OCI-LY7 (cell line): Measurements from ENCODE around the gene STON2. TPM values are rescaled to one million over a fixed set of nuclear protein-coding genes. Genes with fewer than 3 reads are reported as not detected.
"Not testable (repeated sequence)": the region's sequence is repeated elsewhere in the genome, so short reads cannot be mapped to it uniquely, and the experiment has no call there.

Experiments
- BruUV-seq: library from RNA; stranded (reverse); fragments of 400-500 nt; replicated peaks from 2 replicates; lab custom pipeline; 2021; lab: Mats Ljungman, UMichigan
- CTCF ChIA-PET: fragments of 300-600 bp; sonication (Branson Sonifier 250); formaldehyde crosslinking; loops from one replicate; lab custom pipeline; 2022; ENCODE audit warnings: antibody characterized with exemption; ENCODE audit not compliant: unreplicated experiment; lab: Charles Lee
- POLR2A ChIA-PET: fragments of 300-600 bp; sonication (Branson Sonifier 250); formaldehyde crosslinking; loops from one replicate; lab custom pipeline; 2022; ENCODE audit warnings: antibody characterized with exemption; lab: Charles Lee
- DNase-seq: peaks from one replicate; pipeline ENCODE4 v3.0.0-alpha.2; 2015; ENCODE audit warnings: low spot score
- H2AFZ ChIP-seq: fragments of 200-600 bp; sonication (generic), shearing (Covaris generic); 2 replicates; pipeline ENCODE4 v1.6.1; 2014; ENCODE audit warnings: mild to moderate bottlenecking, antibody characterized with exemption, low read length, moderate library complexity
- H3K27ac ChIP-seq: fragments of 200-600 bp; sonication (generic); 2 replicates; pipeline ENCODE4 v1.5.1; 2014; ENCODE audit warnings: mixed run types, low read depth, mild to moderate bottlenecking, moderate library complexity, low read length, inconsistent platforms; ENCODE audit not compliant: poor library complexity, severe bottlenecking
- H3K36me3 ChIP-seq: fragments of 200-600 bp; sonication (generic); 2 replicates; pipeline ENCODE4 v1.6.1; 2014; ENCODE audit warnings: mild to moderate bottlenecking, antibody characterized with exemption, low read length, moderate library complexity, mixed read lengths; ENCODE audit not compliant: insufficient read depth
- H3K4me1 ChIP-seq: fragments of 200-600 bp; sonication (generic); 2 replicates; pipeline ENCODE4 v1.5.1; 2014; ENCODE audit warnings: mild to moderate bottlenecking, low read length; ENCODE audit not compliant: insufficient read depth, poor library complexity, severe bottlenecking
- H3K4me2 ChIP-seq: fragments of 200-600 bp; sonication (generic); 2 replicates; pipeline ENCODE4 v1.6.1; 2014; ENCODE audit warnings: mild to moderate bottlenecking, low read length
- H3K4me3 ChIP-seq: fragments of 200-600 bp; sonication (generic); 2 replicates; pipeline ENCODE4 v1.5.1; 2014; ENCODE audit warnings: mild to moderate bottlenecking, low read depth, low read length; ENCODE audit not compliant: poor library complexity, severe bottlenecking
- H3K79me2 ChIP-seq: fragments of 200-600 bp; sonication (generic); 2 replicates; pipeline ENCODE4 v1.6.1; 2016; ENCODE audit warnings: low read depth, mild to moderate bottlenecking, low read length, moderate library complexity, mixed read lengths; ENCODE audit not compliant: insufficient read depth
- H3K9me2 ChIP-seq: fragments of 200-600 bp; sonication (generic); 2 replicates; pipeline ENCODE4 v1.6.1; 2016; ENCODE audit warnings: mild to moderate bottlenecking, low read length, mixed read lengths; ENCODE audit not compliant: insufficient read depth
- H3K9me3 ChIP-seq: fragments of 200-600 bp; sonication (generic); 2 replicates; pipeline ENCODE4 v1.6.1; 2014; ENCODE audit warnings: mild to moderate bottlenecking, mixed run types, low read length, mixed read lengths
- H4K20me1 ChIP-seq: fragments of 200-600 bp; sonication (generic); 2 replicates; pipeline ENCODE4 v1.6.1; 2014; ENCODE audit warnings: mild to moderate bottlenecking, antibody characterized with exemption, low read length, moderate library complexity, mixed read lengths; ENCODE audit not compliant: insufficient read depth
- EZH2phosphoT487 ChIP-seq: fragments of 200-600 bp; sonication (generic); IDR thresholded peaks from 2 replicates; pipeline ENCODE4 v1.6.1; 2018; ENCODE audit warnings: low read depth, borderline replicate concordance, mild to moderate bottlenecking, mixed run types, antibody characterized with exemption, low read length, moderate library complexity, mixed read lengths
- intact Hi-C: fragments of 100-400 bp; cut with micrococcal nuclease; formaldehyde crosslinking; loops from one replicate; pipeline ENCODE4 v1.10.0; 2022; ENCODE audit not compliant: unreplicated experiment
- total RNA-seq, 2 experiments: library from RNA; depleted of rRNA in 1 of 2; stranded (reverse); fragments of >200 nt in 1 of 2; shearing (Covaris generic) in 1 of 2; gene quantifications; 2 replicates each; pipeline ENCODE4 v1.2.3, GENCODE V29; 2014 to 2022
- TF ChIP-seq, protein P1 (sequence below): fragments of 200-600 bp; sonication (generic); conservative IDR thresholded peaks from 2 replicates; pipeline ENCODE4 v1.5.1; 2014; ENCODE audit warnings: mild to moderate bottlenecking, antibody characterized with exemption, low read length, moderate library complexity, mixed read lengths

Gene STON2
- total RNA-seq, 2 experiments from 2014 or later = 0.25 TPM; not detected in 1

DNA sequence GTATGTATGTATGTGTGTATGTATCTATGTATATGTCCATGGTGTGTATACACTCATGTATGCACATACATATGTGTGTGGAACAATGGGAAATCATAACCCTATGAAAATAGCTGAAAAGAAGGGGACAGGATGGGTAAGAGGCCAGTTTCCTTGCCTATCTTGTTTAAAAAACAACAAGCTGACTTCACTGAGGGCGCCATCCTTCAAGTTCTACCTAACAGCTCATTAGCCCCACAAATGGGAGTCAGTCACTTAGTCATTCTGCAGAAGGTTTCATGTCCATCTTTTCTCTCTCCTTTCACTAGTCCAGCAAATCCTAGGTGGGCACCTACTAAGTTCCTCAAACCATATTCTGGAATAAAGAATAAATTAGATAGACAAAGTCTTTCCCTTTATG lies 14.7 kb downstream of the STON2 start:
- TF ChIP-seq, protein P1, sequence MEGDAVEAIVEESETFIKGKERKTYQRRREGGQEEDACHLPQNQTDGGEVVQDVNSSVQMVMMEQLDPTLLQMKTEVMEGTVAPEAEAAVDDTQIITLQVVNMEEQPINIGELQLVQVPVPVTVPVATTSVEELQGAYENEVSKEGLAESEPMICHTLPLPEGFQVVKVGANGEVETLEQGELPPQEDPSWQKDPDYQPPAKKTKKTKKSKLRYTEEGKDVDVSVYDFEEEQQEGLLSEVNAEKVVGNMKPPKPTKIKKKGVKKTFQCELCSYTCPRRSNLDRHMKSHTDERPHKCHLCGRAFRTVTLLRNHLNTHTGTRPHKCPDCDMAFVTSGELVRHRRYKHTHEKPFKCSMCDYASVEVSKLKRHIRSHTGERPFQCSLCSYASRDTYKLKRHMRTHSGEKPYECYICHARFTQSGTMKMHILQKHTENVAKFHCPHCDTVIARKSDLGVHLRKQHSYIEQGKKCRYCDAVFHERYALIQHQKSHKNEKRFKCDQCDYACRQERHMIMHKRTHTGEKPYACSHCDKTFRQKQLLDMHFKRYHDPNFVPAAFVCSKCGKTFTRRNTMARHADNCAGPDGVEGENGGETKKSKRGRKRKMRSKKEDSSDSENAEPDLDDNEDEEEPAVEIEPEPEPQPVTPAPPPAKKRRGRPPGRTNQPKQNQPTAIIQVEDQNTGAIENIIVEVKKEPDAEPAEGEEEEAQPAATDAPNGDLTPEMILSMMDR = no peak
- no peak for TF ChIP-seq EZH2phosphoT487
- Histone ChIP-seq H3K4me3 (no peak overlapping the region), H3K9me2 (no peaks in the 10 kb centered on the region), H3K4me2 (no peak overlapping the region), H4K20me1 (no peaks in the 10 kb centered on the region), H3K36me3 (no peaks in the 10 kb centered on the region), H3K79me2 (no peaks in the 10 kb centered on the region), H3K4me1 (no peaks in the 10 kb centered on the region), H3K27ac (no peak overlapping the region), H2AFZ (no peak overlapping the region), H3K9me3 (no peaks in the 10 kb centered on the region)
- ChIA-PET CTCF (no interaction called here), POLR2A (interaction anchor here (1.0 to 1.2 kb wide), 2 partner anchors 12 to 22 kb away, joined by 3 read pairs; no protein-coding TSS in a partner anchor)
- no TSS peak for BruUV-seq
- DNase-seq = no peak
- intact Hi-C loops = no loop called here

DNA sequence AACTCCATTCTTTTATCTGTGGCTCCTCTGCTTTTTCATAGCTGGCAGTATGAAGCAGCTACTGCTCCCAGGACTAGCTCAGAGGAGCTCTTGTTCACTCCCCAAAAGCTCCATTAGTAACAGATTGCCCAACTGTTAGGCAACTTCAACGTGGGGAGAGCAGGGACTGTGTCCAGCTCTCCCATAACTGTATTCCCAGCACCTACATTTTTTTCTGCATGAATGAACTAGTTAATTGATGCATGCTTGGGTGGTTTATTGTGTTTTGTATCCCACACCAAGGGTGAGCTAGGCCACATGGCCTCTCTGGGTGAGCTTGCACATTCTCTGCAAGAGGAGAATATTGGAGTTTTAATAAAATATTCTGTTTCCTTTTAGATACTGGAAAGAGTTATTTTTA lies 15.2 kb downstream of the STON2 start:
- no peaks in the 10 kb centered on the region for H4K20me1 ChIP-seq
- no peaks in the 10 kb centered on the region for H3K79me2 ChIP-seq
- no peaks in the 10 kb centered on the region for H3K9me2 ChIP-seq
- POLR2A ChIA-PET = interaction anchor here (1.0 to 1.2 kb wide), 2 partner anchors 12 to 21 kb away, joined by 3 read pairs; no protein-coding TSS in a partner anchor
- H2AFZ ChIP-seq = no peak overlapping the region
- no peaks in the 10 kb centered on the region for H3K9me3 ChIP-seq
- no peak for DNase-seq
- no peak for TF ChIP-seq EZH2phosphoT487
- TF ChIP-seq, protein P1 = no peak
- CTCF ChIA-PET = no interaction called here
- intact Hi-C loops = no loop called here
- no peak overlapping the region for H3K4me3 ChIP-seq
- H3K4me1 ChIP-seq = no peaks in the 10 kb centered on the region
- H3K27ac ChIP-seq = no peak overlapping the region
- no peaks in the 10 kb centered on the region for H3K36me3 ChIP-seq
- no peak overlapping the region for H3K4me2 ChIP-seq
- no TSS peak for BruUV-seq

DNA sequence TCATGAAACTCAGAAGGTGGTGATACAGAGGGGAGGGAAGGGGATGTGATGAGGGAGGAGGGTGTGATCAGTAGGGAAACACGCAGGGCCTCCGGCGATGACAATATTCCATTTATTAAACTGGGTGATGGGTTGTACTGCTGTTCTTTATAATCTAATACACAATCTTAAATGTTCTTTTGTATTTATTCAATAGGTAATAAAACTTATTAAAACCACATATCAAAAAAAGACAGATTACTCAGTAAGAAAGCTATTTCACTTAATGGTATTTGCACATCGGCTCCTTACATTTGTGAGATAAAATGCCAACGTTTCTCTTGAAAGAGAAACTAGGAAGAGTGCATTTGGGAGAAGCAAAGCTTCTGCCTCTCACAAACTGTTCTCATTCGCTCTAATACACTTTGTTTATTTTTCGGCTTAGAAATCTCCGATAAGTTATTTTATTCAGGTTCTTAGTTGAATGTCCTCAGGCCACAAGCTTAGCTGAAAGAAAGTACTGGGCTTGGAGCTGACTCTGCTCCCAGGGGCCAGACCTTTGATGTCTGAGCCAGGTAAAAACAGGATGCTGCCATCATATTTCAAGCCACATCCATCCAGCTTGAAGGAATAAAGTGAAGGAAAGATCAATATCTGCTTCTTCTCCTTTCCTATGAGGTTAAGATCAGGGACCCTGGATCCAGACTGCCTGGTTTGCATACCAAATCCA lies 17.5 kb downstream of the STON2 start:
- no peaks in the 10 kb centered on the region for H3K4me1 ChIP-seq
- DNase-seq = no peak
- H3K9me2 ChIP-seq = no peaks in the 10 kb centered on the region
- TF ChIP-seq, protein P1 = no peak
- TF ChIP-seq EZH2phosphoT487 = no peak
- H3K4me3 ChIP-seq = no peak overlapping the region
- no TSS peak for BruUV-seq
- H3K27ac ChIP-seq = no peak overlapping the region
- H4K20me1 ChIP-seq = no peaks in the 10 kb centered on the region
- POLR2A ChIA-PET = no interaction called here
- CTCF ChIA-PET = no interaction called here
- intact Hi-C loops = no loop called here
- H3K4me2 ChIP-seq = no peak overlapping the region
- H2AFZ ChIP-seq = no peak overlapping the region
- no peaks in the 10 kb centered on the region for H3K36me3 ChIP-seq
- no peaks in the 10 kb centered on the region for H3K9me3 ChIP-seq
- H3K79me2 ChIP-seq = no peaks in the 10 kb centered on the region

DNA sequence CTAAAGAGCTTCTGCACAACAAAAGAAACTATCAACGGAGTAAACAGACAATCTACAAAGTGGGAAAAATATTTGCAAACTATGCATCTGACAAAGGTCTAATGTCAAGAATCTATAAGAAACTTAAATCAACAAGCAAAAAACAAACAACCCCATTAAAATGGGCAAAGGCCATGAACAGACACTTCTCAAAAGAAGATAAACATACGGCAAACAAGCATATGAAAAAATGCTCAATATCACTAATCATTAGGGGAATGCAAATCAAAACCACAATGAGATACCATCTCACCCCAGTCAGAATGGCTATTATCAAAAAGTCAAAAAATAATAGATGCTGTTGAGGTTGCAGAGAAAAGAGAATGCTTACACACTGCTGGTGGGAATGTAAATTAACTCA lies 20.1 kb downstream of the STON2 start:
- POLR2A ChIA-PET, H3K4me3 ChIP-seq, H3K9me3 ChIP-seq, H3K4me2 ChIP-seq, H4K20me1 ChIP-seq, H3K9me2 ChIP-seq, H3K36me3 ChIP-seq, CTCF ChIA-PET, H3K27ac ChIP-seq, H3K4me1 ChIP-seq, intact Hi-C loops, H2AFZ ChIP-seq, H3K79me2 ChIP-seq, BruUV-seq, DNase-seq: not testable (repeated sequence)
